HG03432 (cell line): ENCODE data around the gene C16orf54.
"Not testable (repeated sequence)": the region's sequence is repeated elsewhere in the genome, so short reads cannot be mapped to it uniquely, and the experiment has no call there.

ENCODE experiments used
- ATAC-seq: cut with Tn5 transposase; IDR thresholded peaks from one replicate; pipeline ENCODE4 v1.9.1; 2021; ENCODE audit warnings: mild to moderate bottlenecking, moderate library complexity; ENCODE audit not compliant: unreplicated experiment

The C16orf54 gene

GRCh38 chr16:29770250-29770929 lies 24.6 kb upstream of the C16orf54 start:
- ATAC-seq = no peak

- ATAC-seq = no peak
These were observed 23.7 kb upstream of the C16orf54 start for GRCh38 chr16:29769507-29769906.

- no peak for ATAC-seq
These were observed 21.3 kb upstream of the C16orf54 start for GRCh38 chr16:29767062-29767461.

- no peak for ATAC-seq
These were observed 20.8 kb upstream of the C16orf54 start for GRCh38 chr16:29766571-29766970.

- no peak for ATAC-seq
These were observed 19.6 kb upstream of the C16orf54 start for GRCh38 chr16:29765167-29766032.

GRCh38 chr16:29763326-29763725 lies 17.5 kb upstream of the C16orf54 start:
- no peak for ATAC-seq

- no peak for ATAC-seq
These were observed 16.1 kb upstream of the C16orf54 start for GRCh38 chr16:29761882-29762281.

GRCh38 chr16:29761280-29761651 lies 15.5 kb upstream of the C16orf54 start:
- not testable (repeated sequence) for ATAC-seq

GRCh38 chr16:29760567-29761279 lies 14.9 kb upstream of the C16orf54 start:
- ATAC-seq = no peak

- ATAC-seq = no peak
These were observed 12.2 kb upstream of the C16orf54 start for GRCh38 chr16:29757950-29758466.

- ATAC-seq = not testable (repeated sequence)
These were observed 11.3 kb upstream of the C16orf54 start for GRCh38 chr16:29757086-29757485.

- no peak for ATAC-seq
These were observed 10.9 kb upstream of the C16orf54 start for GRCh38 chr16:29756654-29757053.

GRCh38 chr16:29753516-29753915 lies 7.7 kb upstream of the C16orf54 start:
- ATAC-seq = no peak

- not testable (repeated sequence) for ATAC-seq
These were observed 3.0 kb upstream of the C16orf54 start for GRCh38 chr16:29748760-29749149.

GRCh38 chr16:29747947-29748759 lies 2.4 kb upstream of the C16orf54 start:
- ATAC-seq = no peak

- not testable (repeated sequence) for ATAC-seq
These were observed 728 bp upstream of the C16orf54 start for GRCh38 chr16:29746518-29746917.

- peak; percentile 36 for ATAC-seq
These were observed 503 bp downstream of the C16orf54 start for GRCh38 chr16:29745121-29745852.

GRCh38 chr16:29744541-29745101 lies 1.2 kb downstream of the C16orf54 start:
- ATAC-seq = no peak

GRCh38 chr16:29743827-29744531 lies 1.8 kb downstream of the C16orf54 start:
- no peak for ATAC-seq
